WTC11 (cell line): ENCODE measurements around the gene CLECL1. TPM values are rescaled to one million over a fixed set of nuclear protein-coding genes. Genes with fewer than 3 reads are reported as not detected.

Experiments
- ATAC-seq: fragments of 200-7000 bp; cut with Tn5 transposase; 2 replicates; pipeline ENCODE4 v1.10.0; 2021; ENCODE audit warnings: mild to moderate bottlenecking, moderate library complexity
- CTCF ChIA-PET: fragments of 300-600 bp; sonication (Branson Sonifier 250); formaldehyde crosslinking; loops from one replicate; lab custom pipeline; 2021; ENCODE audit warnings: antibody characterized with exemption; lab: Charles Lee
- POLR2A ChIA-PET: fragments of 350-600 bp; sonication (Branson Sonifier 250); formaldehyde crosslinking; loops from one replicate; lab custom pipeline; 2021; ENCODE audit warnings: antibody characterized with exemption; lab: Charles Lee
- DNase-seq: peaks from one replicate; pipeline ENCODE4 v3.0.0; 2021; ENCODE audit warnings: low spot score
- H3K27ac Mint-ChIP-seq: 2 replicates; pipeline ENCODE4 v1.8.0; 2021; ENCODE audit warnings: mixed read lengths
- H3K27me3 Mint-ChIP-seq: 2 replicates; pipeline ENCODE4 v1.8.0; 2021; ENCODE audit warnings: low read depth, mild to moderate bottlenecking, moderate library complexity, mixed read lengths
- H3K36me3 Mint-ChIP-seq: 2 replicates; pipeline ENCODE4 v1.8.0; 2021; ENCODE audit warnings: mixed read lengths
- H3K4me1 Mint-ChIP-seq: 2 replicates; pipeline ENCODE4 v1.8.0; 2022; ENCODE audit warnings: mixed read lengths
- H3K4me3 Mint-ChIP-seq: 2 replicates; pipeline ENCODE4 v1.8.0; 2021; ENCODE audit warnings: mild to moderate bottlenecking, moderate library complexity, mixed read lengths
- H3K9me3 Mint-ChIP-seq: 2 replicates; pipeline ENCODE4 v1.8.0; 2021; ENCODE audit warnings: mixed read lengths
- ARID4B ChIP-seq: sonication (generic); formaldehyde crosslinking; IDR thresholded peaks from 2 replicates; pipeline ENCODE4 v1.8.0; 2023; ENCODE audit warnings: missing genetic modification reagents, mild to moderate bottlenecking, borderline replicate concordance
- ATF1 ChIP-seq: sonication (generic); formaldehyde crosslinking; IDR thresholded peaks from 2 replicates; pipeline ENCODE4 v1.8.1; 2023; ENCODE audit warnings: mild to moderate bottlenecking, moderate library complexity, missing genetic modification reagents
- CREM ChIP-seq: sonication (generic); formaldehyde crosslinking; IDR thresholded peaks from 2 replicates; pipeline ENCODE4 v1.8.1; 2022; ENCODE audit warnings: mild to moderate bottlenecking, missing genetic modification reagents, moderate library complexity
- E2F4 ChIP-seq: sonication (generic); formaldehyde crosslinking; IDR thresholded peaks from 2 replicates; pipeline ENCODE4 v1.8.1; 2022; ENCODE audit warnings: low read depth, mild to moderate bottlenecking, moderate library complexity, missing genetic modification reagents, borderline replicate concordance
- EMX1 ChIP-seq: fragments of 250-450 bp; sonication (Bioruptor Pico); IDR thresholded peaks from 2 replicates; pipeline ENCODE4 v1.8.0; 2021; ENCODE audit warnings: mild to moderate bottlenecking
- FOXK1 ChIP-seq: sonication (generic); formaldehyde crosslinking; IDR thresholded peaks from 2 replicates; pipeline ENCODE4 v1.8.0; 2022; ENCODE audit warnings: mild to moderate bottlenecking, moderate library complexity, missing genetic modification reagents
- GRHL2 ChIP-seq: fragments of 250-450 bp; sonication (Bioruptor Pico); IDR thresholded peaks from 2 replicates; pipeline ENCODE4 v1.8.0; 2022; ENCODE audit warnings: mild to moderate bottlenecking, moderate library complexity; ENCODE audit not compliant: insufficient replicate concordance, severe bottlenecking
- JUN ChIP-seq: sonication (generic); formaldehyde crosslinking; IDR thresholded peaks from 2 replicates; pipeline ENCODE4 v1.8.0; 2023; ENCODE audit warnings: mild to moderate bottlenecking, missing genetic modification reagents
- KAT7 ChIP-seq: sonication (generic); formaldehyde crosslinking; IDR thresholded peaks from 2 replicates; pipeline ENCODE4 v1.8.1; 2023; ENCODE audit warnings: missing genetic modification reagents, mild to moderate bottlenecking, borderline replicate concordance
- MXD4 ChIP-seq: fragments of 250-450 bp; sonication (Bioruptor Pico); IDR thresholded peaks from 2 replicates; pipeline ENCODE4 v1.8.0; 2021; ENCODE audit warnings: mild to moderate bottlenecking, moderate library complexity, borderline replicate concordance
- NR1H2 ChIP-seq: sonication (generic); formaldehyde crosslinking; IDR thresholded peaks from 2 replicates; pipeline ENCODE4 v1.9.0; 2021; ENCODE audit warnings: mild to moderate bottlenecking, moderate library complexity, missing genetic modification reagents
- SOX15 ChIP-seq: fragments of 250-450 bp; sonication (Bioruptor Pico); IDR thresholded peaks from 2 replicates; pipeline ENCODE4 v1.9.0; 2021; ENCODE audit warnings: mild to moderate bottlenecking
- TCF7 ChIP-seq: sonication (generic); formaldehyde crosslinking; IDR thresholded peaks from 2 replicates; pipeline ENCODE4 v1.8.0; 2022; ENCODE audit warnings: mild to moderate bottlenecking, low read depth, missing genetic modification reagents, moderate library complexity
- TEAD1 ChIP-seq: sonication (generic); formaldehyde crosslinking; IDR thresholded peaks from 2 replicates; pipeline ENCODE4 v1.8.0; 2022; ENCODE audit warnings: mild to moderate bottlenecking, missing genetic modification reagents
- ZNF121 ChIP-seq: sonication (generic); formaldehyde crosslinking; IDR thresholded peaks from 2 replicates; pipeline ENCODE4 v1.8.0; 2023; ENCODE audit warnings: missing genetic modification reagents
- ZNF416 ChIP-seq: fragments of 250-450 bp; sonication (Bioruptor Pico); IDR thresholded peaks from 2 replicates; pipeline ENCODE4 v1.9.0; 2021; ENCODE audit warnings: mild to moderate bottlenecking, inconsistent platforms
- ZNF423 ChIP-seq: fragments of 250-450 bp; sonication (Bioruptor Pico); IDR thresholded peaks from 2 replicates; pipeline ENCODE4 v2.1.2; 2022; ENCODE audit warnings: mild to moderate bottlenecking, moderate library complexity
- total RNA-seq: library from RNA; stranded (reverse); gene quantifications from 3 replicates; pipeline ENCODE4 v1.2.3, GENCODE V29; 2021
- TF ChIP-seq, protein P1 (sequence below): sonication (generic); formaldehyde crosslinking; IDR thresholded peaks from 2 replicates; pipeline ENCODE4 v1.8.0; 2022; ENCODE audit warnings: mild to moderate bottlenecking, missing genetic modification reagents
- TF ChIP-seq, protein P2 (sequence below): fragments of 250-450 bp; sonication (Bioruptor Pico); IDR thresholded peaks from 2 replicates; pipeline ENCODE4 v1.9.0; 2021; ENCODE audit warnings: mild to moderate bottlenecking, borderline replicate concordance
- TF ChIP-seq, protein P3 (sequence below): fragments of 250-450 bp; sonication (Bioruptor Pico); IDR thresholded peaks from 2 replicates; pipeline ENCODE4 v1.8.0; 2021; ENCODE audit warnings: mild to moderate bottlenecking

Gene CLECL1
- total RNA-seq, 1 experiment from 2014 or later: not detected

DNA sequence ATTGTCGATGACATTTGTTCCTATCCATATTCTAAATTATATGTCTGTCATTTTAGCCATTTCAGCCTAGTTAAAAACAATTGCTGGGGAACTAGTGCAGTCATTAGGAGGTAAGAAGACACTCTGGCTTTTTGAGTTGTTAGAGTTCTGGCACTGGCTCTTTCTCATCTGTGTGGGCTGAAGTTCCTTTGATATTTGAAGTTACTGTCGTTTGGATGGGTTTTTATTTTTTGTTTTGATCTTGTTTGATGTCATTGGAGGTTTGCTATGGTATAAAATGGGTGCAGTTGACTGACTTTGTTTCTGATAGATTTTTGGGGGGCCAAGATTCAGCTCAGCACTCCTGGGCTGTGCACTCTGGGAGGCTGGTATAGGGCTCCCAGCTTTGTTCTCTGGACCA lies 48.5 kb upstream of the CLECL1 start:
- TF ChIP-seq KAT7 (CRISPR knock-in tag) (no peak), TCF7 (CRISPR knock-in tag) (no peak), TEAD1 (CRISPR knock-in tag) (no peak), ZNF121 (CRISPR knock-in tag) (no peak), ZNF416 (CRISPR knock-in tag) (no peak), E2F4 (CRISPR knock-in tag) (no peak), ATF1 (CRISPR knock-in tag) (no peak), FOXK1 (CRISPR knock-in tag) (no peak), ZNF423 (CRISPR knock-in tag) (no peak), SOX15 (CRISPR knock-in tag) (no peak), JUN (CRISPR knock-in tag) (no peak), ARID4B (no peak), NR1H2 (no peak), GRHL2 (CRISPR knock-in tag) (no peak), MXD4 (CRISPR knock-in tag) (no peak), EMX1 (CRISPR knock-in tag) (no peak), CREM (CRISPR knock-in tag) (no peak)
- TF ChIP-seq, protein P1, sequence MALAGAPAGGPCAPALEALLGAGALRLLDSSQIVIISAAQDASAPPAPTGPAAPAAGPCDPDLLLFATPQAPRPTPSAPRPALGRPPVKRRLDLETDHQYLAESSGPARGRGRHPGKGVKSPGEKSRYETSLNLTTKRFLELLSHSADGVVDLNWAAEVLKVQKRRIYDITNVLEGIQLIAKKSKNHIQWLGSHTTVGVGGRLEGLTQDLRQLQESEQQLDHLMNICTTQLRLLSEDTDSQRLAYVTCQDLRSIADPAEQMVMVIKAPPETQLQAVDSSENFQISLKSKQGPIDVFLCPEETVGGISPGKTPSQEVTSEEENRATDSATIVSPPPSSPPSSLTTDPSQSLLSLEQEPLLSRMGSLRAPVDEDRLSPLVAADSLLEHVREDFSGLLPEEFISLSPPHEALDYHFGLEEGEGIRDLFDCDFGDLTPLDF: no peak
- TF ChIP-seq, protein P2, sequence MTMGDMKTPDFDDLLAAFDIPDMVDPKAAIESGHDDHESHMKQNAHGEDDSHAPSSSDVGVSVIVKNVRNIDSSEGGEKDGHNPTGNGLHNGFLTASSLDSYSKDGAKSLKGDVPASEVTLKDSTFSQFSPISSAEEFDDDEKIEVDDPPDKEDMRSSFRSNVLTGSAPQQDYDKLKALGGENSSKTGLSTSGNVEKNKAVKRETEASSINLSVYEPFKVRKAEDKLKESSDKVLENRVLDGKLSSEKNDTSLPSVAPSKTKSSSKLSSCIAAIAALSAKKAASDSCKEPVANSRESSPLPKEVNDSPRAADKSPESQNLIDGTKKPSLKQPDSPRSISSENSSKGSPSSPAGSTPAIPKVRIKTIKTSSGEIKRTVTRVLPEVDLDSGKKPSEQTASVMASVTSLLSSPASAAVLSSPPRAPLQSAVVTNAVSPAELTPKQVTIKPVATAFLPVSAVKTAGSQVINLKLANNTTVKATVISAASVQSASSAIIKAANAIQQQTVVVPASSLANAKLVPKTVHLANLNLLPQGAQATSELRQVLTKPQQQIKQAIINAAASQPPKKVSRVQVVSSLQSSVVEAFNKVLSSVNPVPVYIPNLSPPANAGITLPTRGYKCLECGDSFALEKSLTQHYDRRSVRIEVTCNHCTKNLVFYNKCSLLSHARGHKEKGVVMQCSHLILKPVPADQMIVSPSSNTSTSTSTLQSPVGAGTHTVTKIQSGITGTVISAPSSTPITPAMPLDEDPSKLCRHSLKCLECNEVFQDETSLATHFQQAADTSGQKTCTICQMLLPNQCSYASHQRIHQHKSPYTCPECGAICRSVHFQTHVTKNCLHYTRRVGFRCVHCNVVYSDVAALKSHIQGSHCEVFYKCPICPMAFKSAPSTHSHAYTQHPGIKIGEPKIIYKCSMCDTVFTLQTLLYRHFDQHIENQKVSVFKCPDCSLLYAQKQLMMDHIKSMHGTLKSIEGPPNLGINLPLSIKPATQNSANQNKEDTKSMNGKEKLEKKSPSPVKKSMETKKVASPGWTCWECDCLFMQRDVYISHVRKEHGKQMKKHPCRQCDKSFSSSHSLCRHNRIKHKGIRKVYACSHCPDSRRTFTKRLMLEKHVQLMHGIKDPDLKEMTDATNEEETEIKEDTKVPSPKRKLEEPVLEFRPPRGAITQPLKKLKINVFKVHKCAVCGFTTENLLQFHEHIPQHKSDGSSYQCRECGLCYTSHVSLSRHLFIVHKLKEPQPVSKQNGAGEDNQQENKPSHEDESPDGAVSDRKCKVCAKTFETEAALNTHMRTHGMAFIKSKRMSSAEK: no peak
- TF ChIP-seq, protein P3, sequence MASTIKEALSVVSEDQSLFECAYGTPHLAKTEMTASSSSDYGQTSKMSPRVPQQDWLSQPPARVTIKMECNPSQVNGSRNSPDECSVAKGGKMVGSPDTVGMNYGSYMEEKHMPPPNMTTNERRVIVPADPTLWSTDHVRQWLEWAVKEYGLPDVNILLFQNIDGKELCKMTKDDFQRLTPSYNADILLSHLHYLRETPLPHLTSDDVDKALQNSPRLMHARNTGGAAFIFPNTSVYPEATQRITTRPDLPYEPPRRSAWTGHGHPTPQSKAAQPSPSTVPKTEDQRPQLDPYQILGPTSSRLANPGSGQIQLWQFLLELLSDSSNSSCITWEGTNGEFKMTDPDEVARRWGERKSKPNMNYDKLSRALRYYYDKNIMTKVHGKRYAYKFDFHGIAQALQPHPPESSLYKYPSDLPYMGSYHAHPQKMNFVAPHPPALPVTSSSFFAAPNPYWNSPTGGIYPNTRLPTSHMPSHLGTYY (CRISPR knock-in tag): no peak
- no peaks in the 10 kb centered on the region for H3K27me3 Mint-ChIP-seq
- peaks cover 34% of the 10 kb centered on the region for H3K9me3 Mint-ChIP-seq
- H3K36me3 Mint-ChIP-seq: peaks cover 7% of the 10 kb centered on the region; the same call in 1 of the 2 replicates
- CTCF ChIA-PET: interaction anchor here (1.1 kb wide), 2 partner anchors 16 to 31 kb away, joined by 3 read pairs; no protein-coding TSS in a partner anchor
- ATAC-seq (no peak), DNase-seq (no peak)
- H3K4me3 Mint-ChIP-seq: no peak overlapping the region
- POLR2A ChIA-PET: interaction anchor here (0.6 kb wide), 1 partner anchor 12 kb away, joined by 3 read pairs; no protein-coding TSS in a partner anchor
- H3K27ac Mint-ChIP-seq: no peak overlapping the region
- peaks cover 48% of the 10 kb centered on the region for H3K4me1 Mint-ChIP-seq
